Measurements from ENCODE around the gene CORO1C.

CORO1C gene

GRCh38 chr12:108605690-108606406 lies 125.5 kb downstream of the CORO1C start:
- no peak overlapping the region for H3K4me2 ChIP-seq (ENCODE audit: low read length)
- H3K9me3 ChIP-seq (ENCODE audit: control insufficient read depth, low read length) = no peaks in the 10 kb centered on the region
- H3K4me3 ChIP-seq (ENCODE audit: low read depth, low read length) = no peak overlapping the region
- no peak overlapping the region for H3K27ac ChIP-seq
- no peak overlapping the region for H3K9ac ChIP-seq
- no peaks in the 10 kb centered on the region for H3K27me3 ChIP-seq (ENCODE audit: control insufficient read depth, insufficient read depth, low read length)
- no peaks in the 10 kb centered on the region for H3K36me3 ChIP-seq (ENCODE audit: control insufficient read depth, insufficient read depth, low read length)
- no peak overlapping the region for H2AFZ ChIP-seq
- TF ChIP-seq CTCF (IDR thresholded peaks at IDR 0.05) = no peak
- H3K4me1 ChIP-seq = peaks cover 3% of the 10 kb centered on the region
- H3K79me2 ChIP-seq = no peaks in the 10 kb centered on the region

GRCh38 chr12:108605000-108605689 lies 126.2 kb downstream of the CORO1C start:
- Histone ChIP-seq H3K27me3 (ENCODE audit: control insufficient read depth, insufficient read depth, low read length) (no peaks in the 10 kb centered on the region), H3K4me2 (ENCODE audit: low read length) (no peak overlapping the region), H3K27ac (no peak overlapping the region), H3K79me2 (no peaks in the 10 kb centered on the region), H3K4me1 (peaks cover 3% of the 10 kb centered on the region), H3K36me3 (ENCODE audit: control insufficient read depth, insufficient read depth, low read length) (no peaks in the 10 kb centered on the region), H3K4me3 (ENCODE audit: low read depth, low read length) (no peak overlapping the region), H3K9ac (no peak overlapping the region), H2AFZ (no peak overlapping the region), H3K9me3 (ENCODE audit: control insufficient read depth, low read length) (no peaks in the 10 kb centered on the region)
- TF ChIP-seq CTCF (IDR thresholded peaks at IDR 0.05) = no peak

GRCh38 chr12:108604208-108604941 lies 126.9 kb downstream of the CORO1C start:
- no peaks in the 10 kb centered on the region for H3K36me3 ChIP-seq (ENCODE audit: control insufficient read depth, insufficient read depth, low read length)
- H3K27ac ChIP-seq = no peak overlapping the region
- TF ChIP-seq CTCF (IDR thresholded peaks at IDR 0.05) = no peak
- H3K9me3 ChIP-seq (ENCODE audit: control insufficient read depth, low read length) = no peaks in the 10 kb centered on the region
- H3K4me1 ChIP-seq = peaks cover 3% of the 10 kb centered on the region
- peak overlapping the region; percentile 28 for H2AFZ ChIP-seq
- no peak overlapping the region for H3K9ac ChIP-seq
- H3K79me2 ChIP-seq = no peaks in the 10 kb centered on the region
- H3K27me3 ChIP-seq (ENCODE audit: control insufficient read depth, insufficient read depth, low read length) = no peaks in the 10 kb centered on the region
- H3K4me3 ChIP-seq (ENCODE audit: low read depth, low read length) = no peak overlapping the region
- no peak overlapping the region for H3K4me2 ChIP-seq (ENCODE audit: low read length)

GRCh38 chr12:108603743-108604142 lies 127.6 kb downstream of the CORO1C start:
- no peak overlapping the region for H3K4me3 ChIP-seq (ENCODE audit: low read depth, low read length)
- no peaks in the 10 kb centered on the region for H3K36me3 ChIP-seq (ENCODE audit: control insufficient read depth, insufficient read depth, low read length)
- no peak overlapping the region for H3K27ac ChIP-seq
- no peaks in the 10 kb centered on the region for H3K9me3 ChIP-seq (ENCODE audit: control insufficient read depth, low read length)
- no peaks in the 10 kb centered on the region for H3K79me2 ChIP-seq
- peak overlapping the region; percentile 28 for H2AFZ ChIP-seq
- TF ChIP-seq CTCF (IDR thresholded peaks at IDR 0.05) = no peak
- H3K4me1 ChIP-seq = peaks cover 3% of the 10 kb centered on the region
- H3K4me2 ChIP-seq (ENCODE audit: low read length) = no peak overlapping the region
- H3K9ac ChIP-seq = no peak overlapping the region
- no peaks in the 10 kb centered on the region for H3K27me3 ChIP-seq (ENCODE audit: control insufficient read depth, insufficient read depth, low read length)

All from parathyroid adenoma (tissue), 2 donors.